ENCODE measurements around the gene NAA11.
"Not testable (repeated sequence)": the region's sequence is repeated elsewhere in the genome, so short reads cannot be mapped to it uniquely, and the experiment has no call there.

The NAA11 gene

GRCh38 chr4:79296768-79297428, 29.0 kb downstream of the NAA11 start:
- no peaks in the 10 kb centered on the region for H3K36me3 Mint-ChIP-seq (ENCODE audit: low read depth)
- ATAC-seq (no peak), DNase-seq (no peak)
- no peaks in the 10 kb centered on the region for H3K9me3 Mint-ChIP-seq
- no peaks in the 10 kb centered on the region for H3K27me3 Mint-ChIP-seq
- no peak overlapping the region for H3K27ac Mint-ChIP-seq
- no peaks in the 10 kb centered on the region for H3K4me1 Mint-ChIP-seq
- H3K4me3 Mint-ChIP-seq, result no peak overlapping the region

- H3K4me1 Mint-ChIP-seq, result no peaks in the 10 kb centered on the region
- H3K9me3 Mint-ChIP-seq, result no peaks in the 10 kb centered on the region
- H3K27me3 Mint-ChIP-seq, result peaks cover 1% of the 10 kb centered on the region
- H3K36me3 Mint-ChIP-seq (ENCODE audit: low read depth), result no peaks in the 10 kb centered on the region
- H3K4me3 Mint-ChIP-seq, result no peak overlapping the region
- DNase-seq (no peak), ATAC-seq (no peak)
- no peak overlapping the region for H3K27ac Mint-ChIP-seq
These were observed 30.8 kb downstream of the NAA11 start for GRCh38 chr4:79295086-79295485.

- H3K4me1 Mint-ChIP-seq, result no peaks in the 10 kb centered on the region
- peaks cover 1% of the 10 kb centered on the region for H3K27me3 Mint-ChIP-seq
- no peak overlapping the region for H3K4me3 Mint-ChIP-seq
- no peaks in the 10 kb centered on the region for H3K9me3 Mint-ChIP-seq
- DNase-seq, result no peak
- H3K27ac Mint-ChIP-seq, result no peak overlapping the region
- H3K36me3 Mint-ChIP-seq (ENCODE audit: low read depth), result no peaks in the 10 kb centered on the region
- no peak for ATAC-seq
These were observed 31.8 kb downstream of the NAA11 start for GRCh38 chr4:79294064-79294463.

GRCh38 chr4:79292008-79292407, 33.9 kb downstream of the NAA11 start:
- Mint-ChIP-seq H3K36me3 (ENCODE audit: low read depth) (no peaks in the 10 kb centered on the region), H3K27ac (no peak overlapping the region)

GRCh38 chr4:79290376-79290775, 35.5 kb downstream of the NAA11 start:
- no peak overlapping the region for H3K4me3 Mint-ChIP-seq
- no peak for DNase-seq

More at GRCh38 chr4:79292008-79292407, 33.9 kb downstream of the NAA11 start:
- H3K4me1 Mint-ChIP-seq, result no peaks in the 10 kb centered on the region
- H3K4me3 Mint-ChIP-seq, result no peak overlapping the region
- H3K9me3 Mint-ChIP-seq, result no peaks in the 10 kb centered on the region
- H3K27me3 Mint-ChIP-seq, result peaks cover 1% of the 10 kb centered on the region
- ATAC-seq (no peak), DNase-seq (no peak)

GRCh38 chr4:79288185-79288584, 37.7 kb downstream of the NAA11 start:
- Mint-ChIP-seq H3K4me1 (no peaks in the 10 kb centered on the region), H3K9me3 (no peaks in the 10 kb centered on the region), H3K36me3 (ENCODE audit: low read depth) (no peaks in the 10 kb centered on the region), H3K27me3 (peaks cover 1% of the 10 kb centered on the region), H3K27ac (no peak overlapping the region), H3K4me3 (no peak overlapping the region)
- ATAC-seq (no peak), DNase-seq (no peak)

More at GRCh38 chr4:79290376-79290775, 35.5 kb downstream of the NAA11 start:
- ATAC-seq, result no peak
- peaks cover 1% of the 10 kb centered on the region for H3K27me3 Mint-ChIP-seq
- H3K4me1 Mint-ChIP-seq, result no peaks in the 10 kb centered on the region
- H3K36me3 Mint-ChIP-seq (ENCODE audit: low read depth), result no peaks in the 10 kb centered on the region
- H3K9me3 Mint-ChIP-seq, result no peaks in the 10 kb centered on the region
- H3K27ac Mint-ChIP-seq, result no peak overlapping the region

GRCh38 chr4:79287718-79288117, 38.1 kb downstream of the NAA11 start:
- Mint-ChIP-seq H3K4me1 (no peaks in the 10 kb centered on the region), H3K4me3 (no peak overlapping the region), H3K27ac (no peak overlapping the region), H3K36me3 (ENCODE audit: low read depth) (no peaks in the 10 kb centered on the region), H3K9me3 (no peaks in the 10 kb centered on the region), H3K27me3 (peaks cover 1% of the 10 kb centered on the region)
- ATAC-seq (no peak), DNase-seq (no peak)

GRCh38 chr4:79287076-79287475, 38.8 kb downstream of the NAA11 start:
- Mint-ChIP-seq H3K36me3 (ENCODE audit: low read depth) (no peaks in the 10 kb centered on the region), H3K27ac (no peak overlapping the region), H3K9me3 (no peaks in the 10 kb centered on the region), H3K4me3 (no peak overlapping the region), H3K27me3 (peaks cover 1% of the 10 kb centered on the region), H3K4me1 (no peaks in the 10 kb centered on the region)
- DNase-seq (no peak), ATAC-seq (no peak)

- Mint-ChIP-seq H3K4me3 (no peak overlapping the region), H3K9me3 (no peaks in the 10 kb centered on the region), H3K27ac (no peak overlapping the region), H3K36me3 (ENCODE audit: low read depth) (no peaks in the 10 kb centered on the region), H3K27me3 (no peaks in the 10 kb centered on the region), H3K4me1 (no peaks in the 10 kb centered on the region)
- ATAC-seq (no peak), DNase-seq (no peak)
These were observed 44.1 kb downstream of the NAA11 start for GRCh38 chr4:79281566-79282359.

GRCh38 chr4:79277467-79277866, 48.4 kb downstream of the NAA11 start:
- DNase-seq; H3K9me3 Mint-ChIP-seq; H3K4me1 Mint-ChIP-seq; H3K27ac Mint-ChIP-seq; ATAC-seq; H3K4me3 Mint-ChIP-seq; H3K27me3 Mint-ChIP-seq; H3K36me3 Mint-ChIP-seq (ENCODE audit: low read depth): not testable (repeated sequence)

- Mint-ChIP-seq H3K9me3 (no peaks in the 10 kb centered on the region), H3K27me3 (no peaks in the 10 kb centered on the region), H3K4me3 (no peak overlapping the region), H3K4me1 (no peaks in the 10 kb centered on the region), H3K36me3 (ENCODE audit: low read depth) (no peaks in the 10 kb centered on the region), H3K27ac (no peak overlapping the region)
- DNase-seq (no peak), ATAC-seq (no peak)
These were observed 51.9 kb downstream of the NAA11 start for GRCh38 chr4:79273915-79274314.

GRCh38 chr4:79272761-79273160, 53.1 kb downstream of the NAA11 start:
- DNase-seq (no peak), ATAC-seq (no peak)
- Mint-ChIP-seq H3K9me3 (no peaks in the 10 kb centered on the region), H3K27me3 (no peaks in the 10 kb centered on the region), H3K4me3 (no peak overlapping the region), H3K36me3 (ENCODE audit: low read depth) (no peaks in the 10 kb centered on the region), H3K4me1 (no peaks in the 10 kb centered on the region), H3K27ac (no peak overlapping the region)

- DNase-seq (no peak), ATAC-seq (no peak)
- Mint-ChIP-seq H3K9me3 (no peaks in the 10 kb centered on the region), H3K27me3 (no peaks in the 10 kb centered on the region), H3K4me3 (no peak overlapping the region), H3K4me1 (no peaks in the 10 kb centered on the region), H3K27ac (no peak overlapping the region), H3K36me3 (ENCODE audit: low read depth) (no peaks in the 10 kb centered on the region)
These were observed 53.7 kb downstream of the NAA11 start for GRCh38 chr4:79272126-79272525.

- DNase-seq (no peak), ATAC-seq (no peak)
- H3K4me3 Mint-ChIP-seq, result no peak overlapping the region
- no peaks in the 10 kb centered on the region for H3K36me3 Mint-ChIP-seq (ENCODE audit: low read depth)
- no peaks in the 10 kb centered on the region for H3K4me1 Mint-ChIP-seq
- H3K27me3 Mint-ChIP-seq, result no peaks in the 10 kb centered on the region
- H3K9me3 Mint-ChIP-seq, result no peaks in the 10 kb centered on the region
- no peak overlapping the region for H3K27ac Mint-ChIP-seq
These were observed 58.2 kb downstream of the NAA11 start for GRCh38 chr4:79267671-79268070.
